K562 (cell line): ENCODE measurements around the gene CACNA2D2.

Source experiments
- ARID3B ChIP-seq: fragments of 250-450 bp; sonication (Bioruptor Pico); IDR thresholded peaks from 2 replicates; pipeline ENCODE4 v1.4.0; 2020; ENCODE audit warnings: borderline replicate concordance
- CTCF ChIP-seq, 3 experiments: IDR thresholded peaks in 2 of 3; conservative IDR thresholded peaks in 1 of 3; 2 replicates each; pipeline ENCODE4 v1.5.1; 2011 to 2012; ENCODE audit warnings: low read length in 3 of 3, mild to moderate bottlenecking in 3 of 3, control low read depth in 2 of 3, improper control_type of control experiment in 1 of 3, inconsistent platforms in 1 of 3, low read depth in 1 of 3, mixed read lengths in 1 of 3, moderate library complexity in 1 of 3; ENCODE audit not compliant: insufficient read depth in 2 of 3
- HBP1 ChIP-seq: fragments of 450-650 bp; formaldehyde crosslinking; IDR thresholded peaks from 2 replicates; pipeline ENCODE4 v1.4.0; 2022; ENCODE audit warnings: missing genetic modification characterization
- MED1 ChIP-seq: sonication (generic); formaldehyde crosslinking; IDR thresholded peaks from 2 replicates; pipeline ENCODE4 v1.8.1; 2023; ENCODE audit warnings: missing genetic modification reagents, borderline replicate concordance
- NR2F6 ChIP-seq: fragments of 450-650 bp; formaldehyde crosslinking; IDR thresholded peaks from 2 replicates; pipeline ENCODE4 v1.4.0; 2020; ENCODE audit warnings: mild to moderate bottlenecking
- TAF7 ChIP-seq: fragments of 450-650 bp; IDR thresholded peaks from 2 replicates; pipeline ENCODE4 v1.6.1; 2016; ENCODE audit warnings: missing genetic modification characterization, missing compliant biosample characterization

DNA sequence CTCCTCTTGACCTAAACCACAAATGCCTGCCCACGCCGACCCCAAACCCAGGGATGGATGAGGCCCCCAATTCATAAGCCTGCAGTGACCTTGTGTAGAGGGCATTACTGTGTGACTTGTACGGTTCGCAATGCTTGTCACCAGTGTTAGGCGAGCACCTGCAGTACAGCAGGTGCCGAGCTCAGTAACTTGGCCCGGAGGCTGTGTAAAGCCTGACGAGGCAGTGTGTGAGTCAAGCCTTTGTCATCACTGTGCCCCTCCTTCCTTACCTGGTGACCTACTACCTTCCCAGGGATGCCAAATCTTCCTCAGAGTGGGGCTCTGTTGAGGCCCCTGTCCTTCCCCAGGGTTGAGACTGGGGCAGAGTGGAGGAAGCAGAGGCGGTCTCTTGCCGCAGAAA is 106.9 kb downstream of the CACNA2D2 start:
- TF ChIP-seq TAF7, result no peak
- TF ChIP-seq CTCF (IDR thresholded peaks at IDR 0.05 in 2 of 3, conservative IDR thresholded peaks at IDR 0.05 in 1 of 3; ENCODE audit: insufficient read depth in 2 of 3, low read depth in 1 of 3, low read length in 3 of 3), result no peak
- no peak for TF ChIP-seq HBP1
- no peak for TF ChIP-seq MED1
- TF ChIP-seq NR2F6 (CRISPR knock-in tag), result no peak
- TF ChIP-seq ARID3B, result no peak
